ENCODE results near the gene RAPGEF2. TPM values are rescaled to one million over a fixed set of nuclear protein-coding genes. Genes with fewer than 3 reads are reported as not detected.

Gene RAPGEF2
- total and polyA plus RNA-seq, 8 donors: 4.3 to 27.5 (median 13.9) TPM

- Histone ChIP-seq H3K4me1 (peaks cover 10 to 22% (median 12%) of the 10 kb centered on the region in 3 donors), H3K9me3 (no peaks in the 10 kb centered on the region), H3K27me3 (no peaks in the 10 kb centered on the region), H3K27ac (no peak overlapping the region), H3K36me3 (no peaks in the 10 kb centered on the region), H3K4me3 (no peak overlapping the region)
- ATAC-seq (peak in 2 of 4 donors; percentile 24 to 27), FAIRE-seq (no peak), DNase-seq (no peak)
- whole genome bisulfite sequencing, 2 donors: 12 to 17% methylated on average over 2 of the region's 2 CpGs
- intact Hi-C loops (cut with DNase I): no loop called here
- TF ChIP-seq CTCF (IDR thresholded peaks at IDR 0.05): no peak
Measured at GRCh38 chr4:159282944-159283343, 180.1 kb downstream of the RAPGEF2 start.

- no peak overlapping the region for H3K27ac ChIP-seq
- ATAC-seq (no peak), DNase-seq (no peak), FAIRE-seq (no peak)
- no peaks in the 10 kb centered on the region for H3K36me3 ChIP-seq
- TF ChIP-seq CTCF (IDR thresholded peaks at IDR 0.05): no peak
- H3K4me3 ChIP-seq: no peak overlapping the region
- H3K9me3 ChIP-seq: no peaks in the 10 kb centered on the region
- H3K27me3 ChIP-seq: no peaks in the 10 kb centered on the region
- intact Hi-C loops (cut with DNase I): no loop called here
- 58 to 67% methylated on average over 1 of the region's 1 CpG for WGBS, 2 donors
- peaks cover 10 to 22% (median 12%) of the 10 kb centered on the region in 3 donors for H3K4me1 ChIP-seq
Measured at GRCh38 chr4:159283696-159284095, 180.8 kb downstream of the RAPGEF2 start.

GRCh38 chr4:159284113-159284512 lies 181.2 kb downstream of the RAPGEF2 start:
- Histone ChIP-seq H3K27me3 (no peaks in the 10 kb centered on the region), H3K4me1 (peaks cover 10 to 22% (median 12%) of the 10 kb centered on the region in 3 donors), H3K36me3 (no peaks in the 10 kb centered on the region), H3K4me3 (no peak overlapping the region), H3K27ac (no peak overlapping the region), H3K9me3 (no peaks in the 10 kb centered on the region)
- ATAC-seq: no peak
- intact Hi-C loops (cut with DNase I): no loop called here
- no peak for FAIRE-seq
- DNase-seq: no peak
- 75 to 78% methylated on average over 4 of the region's 4 CpGs for WGBS, 2 donors
- no peak for TF ChIP-seq CTCF (IDR thresholded peaks at IDR 0.05)

- no peak for FAIRE-seq
- intact Hi-C loops (cut with DNase I): no loop called here
- WGBS, 2 donors: 82 to 91% methylated on average over 6 of the region's 6 CpGs
Measured at GRCh38 chr4:159284733-159285132, 181.9 kb downstream of the RAPGEF2 start.

More at GRCh38 chr4:159284733-159285132, 181.9 kb downstream of the RAPGEF2 start:
- Histone ChIP-seq H3K27ac (no peak overlapping the region), H3K4me3 (no peak overlapping the region), H3K4me1 (peaks cover 10 to 22% (median 12%) of the 10 kb centered on the region in 3 donors), H3K27me3 (no peaks in the 10 kb centered on the region), H3K36me3 (no peaks in the 10 kb centered on the region), H3K9me3 (no peaks in the 10 kb centered on the region)
- no peak for DNase-seq
- TF ChIP-seq CTCF (IDR thresholded peaks at IDR 0.05): no peak
- no peak for ATAC-seq
